Bronchial epithelial cell (primary cell): ENCODE measurements around the gene DCDC1. TPM values are rescaled to one million over a fixed set of nuclear protein-coding genes. Genes with fewer than 3 reads are reported as not detected.

Experiments used
- DNase-seq: peaks from one replicate; pipeline ENCODE4 v3.0.0-alpha.2; 2010; ENCODE audit warnings: low read depth
- FAIRE-seq: peaks from 2 replicates; lab custom pipeline; 2011; peaks lifted over from hg19 to GRCh38; lab: Jason Lieb, UNC
- H3K27me3 ChIP-seq: 2 replicates; pipeline ENCODE4 v1.5.1; 2011; ENCODE audit warnings: low read length; ENCODE audit not compliant: control insufficient read depth, insufficient read depth
- H3K36me3 ChIP-seq: 2 replicates; pipeline ENCODE4 v1.5.1; 2011; ENCODE audit warnings: low read length; ENCODE audit not compliant: control insufficient read depth, insufficient read depth
- H3K4me3 ChIP-seq: 2 replicates; pipeline ENCODE4 v1.5.1; 2011; ENCODE audit warnings: mild to moderate bottlenecking, low read depth, low read length, control low read depth
- total RNA-seq: library from RNA; depleted of rRNA; stranded (reverse); fragments of >200 nt; gene quantifications from 2 replicates; pipeline ENCODE4 v1.2.1, GENCODE V29; 2014
- TF ChIP-seq, protein P1 (sequence below): IDR thresholded peaks from 2 replicates; pipeline ENCODE4 v1.5.1; 2011; ENCODE audit warnings: mild to moderate bottlenecking, moderate library complexity, low read length, control low read depth, inconsistent platforms; ENCODE audit not compliant: insufficient read depth, severe bottlenecking

Gene DCDC1
- total RNA-seq, 1 donor from 2014 or later, result not detected

- H3K27me3 ChIP-seq, result no peaks in the 10 kb centered on the region
- H3K36me3 ChIP-seq, result no peaks in the 10 kb centered on the region
- FAIRE-seq, result no peak
- no peak for DNase-seq
- H3K4me3 ChIP-seq, result no peak overlapping the region
- TF ChIP-seq, protein P1, sequence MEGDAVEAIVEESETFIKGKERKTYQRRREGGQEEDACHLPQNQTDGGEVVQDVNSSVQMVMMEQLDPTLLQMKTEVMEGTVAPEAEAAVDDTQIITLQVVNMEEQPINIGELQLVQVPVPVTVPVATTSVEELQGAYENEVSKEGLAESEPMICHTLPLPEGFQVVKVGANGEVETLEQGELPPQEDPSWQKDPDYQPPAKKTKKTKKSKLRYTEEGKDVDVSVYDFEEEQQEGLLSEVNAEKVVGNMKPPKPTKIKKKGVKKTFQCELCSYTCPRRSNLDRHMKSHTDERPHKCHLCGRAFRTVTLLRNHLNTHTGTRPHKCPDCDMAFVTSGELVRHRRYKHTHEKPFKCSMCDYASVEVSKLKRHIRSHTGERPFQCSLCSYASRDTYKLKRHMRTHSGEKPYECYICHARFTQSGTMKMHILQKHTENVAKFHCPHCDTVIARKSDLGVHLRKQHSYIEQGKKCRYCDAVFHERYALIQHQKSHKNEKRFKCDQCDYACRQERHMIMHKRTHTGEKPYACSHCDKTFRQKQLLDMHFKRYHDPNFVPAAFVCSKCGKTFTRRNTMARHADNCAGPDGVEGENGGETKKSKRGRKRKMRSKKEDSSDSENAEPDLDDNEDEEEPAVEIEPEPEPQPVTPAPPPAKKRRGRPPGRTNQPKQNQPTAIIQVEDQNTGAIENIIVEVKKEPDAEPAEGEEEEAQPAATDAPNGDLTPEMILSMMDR, result no peak
These were observed 237.8 kb downstream of the DCDC1 start for GRCh38 chr11:31131760-31132159.

GRCh38 chr11:31127290-31127689, 242.2 kb downstream of the DCDC1 start:
- H3K36me3 ChIP-seq, result no peaks in the 10 kb centered on the region
- TF ChIP-seq, protein P1, result no peak
- DNase-seq (no peak), FAIRE-seq (no peak)
- H3K27me3 ChIP-seq, result no peaks in the 10 kb centered on the region
- no peak overlapping the region for H3K4me3 ChIP-seq

DNA sequence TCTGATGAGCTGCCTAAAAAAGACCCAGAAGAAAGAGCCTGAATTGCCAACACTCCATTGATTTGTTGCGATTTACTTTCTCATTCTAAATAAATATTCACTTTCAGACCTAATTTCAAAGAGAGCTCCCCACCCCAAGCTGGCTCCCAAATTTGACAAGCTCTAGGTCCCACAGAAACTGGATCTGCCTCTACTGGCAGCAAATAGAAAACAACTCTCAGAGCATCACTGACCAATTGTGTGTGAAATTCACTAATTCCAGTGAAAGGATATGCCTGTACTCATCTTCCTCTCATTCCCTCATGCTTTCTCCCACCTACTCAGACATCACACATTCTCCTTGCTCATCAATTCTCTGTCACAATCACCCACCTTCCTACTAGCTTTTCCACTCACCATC, 249.1 kb downstream of the DCDC1 start:
- Histone ChIP-seq H3K27me3 (no peaks in the 10 kb centered on the region), H3K4me3 (no peak overlapping the region), H3K36me3 (no peaks in the 10 kb centered on the region)
- FAIRE-seq, result no peak
- no peak for DNase-seq
- TF ChIP-seq, protein P1, result no peak

DNA sequence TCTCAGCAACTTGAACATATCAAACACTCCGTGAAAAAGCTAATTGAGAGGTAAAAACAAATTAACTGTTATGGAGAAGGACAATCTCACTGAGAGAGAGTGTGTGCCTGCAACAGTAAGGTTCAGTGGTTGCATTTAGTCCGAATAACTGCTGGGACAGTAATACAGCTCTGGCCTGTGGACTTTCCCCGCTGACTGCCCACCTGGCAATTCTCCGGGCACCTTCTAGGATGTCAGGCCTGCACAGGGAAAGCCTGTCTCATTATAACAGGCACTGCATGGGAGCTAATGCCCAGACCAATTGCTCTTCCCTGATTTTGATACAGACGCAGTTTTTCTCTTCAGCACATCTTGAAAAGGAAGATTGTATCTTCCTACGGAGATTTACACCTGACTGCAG, 251.0 kb downstream of the DCDC1 start:
- Histone ChIP-seq H3K36me3 (no peaks in the 10 kb centered on the region), H3K4me3 (no peak overlapping the region), H3K27me3 (no peaks in the 10 kb centered on the region)
- FAIRE-seq (no peak), DNase-seq (no peak)
- TF ChIP-seq, protein P1, result no peak

- peaks cover 2% of the 10 kb centered on the region for H3K27me3 ChIP-seq
- TF ChIP-seq, protein P1, result no peak
- FAIRE-seq (no peak), DNase-seq (no peak)
- H3K36me3 ChIP-seq, result no peaks in the 10 kb centered on the region
- no peak overlapping the region for H3K4me3 ChIP-seq
These were observed 252.5 kb downstream of the DCDC1 start for GRCh38 chr11:31117038-31117437.

GRCh38 chr11:31114442-31114841, 255.1 kb downstream of the DCDC1 start:
- peaks cover 2% of the 10 kb centered on the region for H3K27me3 ChIP-seq
- no peaks in the 10 kb centered on the region for H3K36me3 ChIP-seq
- no peak overlapping the region for H3K4me3 ChIP-seq
- no peak for DNase-seq
- TF ChIP-seq, protein P1, result no peak
- FAIRE-seq, result no peak
